Measurements from ENCODE around the gene DPP8.
A peak's percentile ranks its signal among the peaks of the same experiment; 100 is the strongest.
"Not testable (repeated sequence)": the region's sequence is repeated elsewhere in the genome, so short reads cannot be mapped to it uniquely, and the experiment has no call there.

The DPP8 gene

DNA sequence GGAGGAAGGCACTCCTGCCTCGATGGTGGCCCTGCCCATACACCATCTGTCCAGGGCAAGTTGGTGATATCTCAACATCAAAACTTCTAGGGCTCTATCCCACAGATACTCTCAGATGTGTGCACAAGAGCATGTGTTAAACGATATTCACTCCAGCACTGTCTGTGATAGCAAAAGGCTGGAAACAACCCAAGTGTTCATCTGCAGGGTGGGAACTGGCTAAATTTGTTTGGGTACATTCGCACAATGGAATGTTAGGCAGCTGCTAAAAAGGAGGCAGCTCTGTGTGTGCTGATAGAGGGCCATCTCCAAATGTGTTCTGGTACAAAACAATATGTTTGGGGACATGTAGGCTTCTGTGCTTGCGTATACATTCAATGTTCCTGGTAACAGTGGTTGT is 114.5 kb downstream of the DPP8 start:
- no peak for DNase-seq

DNA sequence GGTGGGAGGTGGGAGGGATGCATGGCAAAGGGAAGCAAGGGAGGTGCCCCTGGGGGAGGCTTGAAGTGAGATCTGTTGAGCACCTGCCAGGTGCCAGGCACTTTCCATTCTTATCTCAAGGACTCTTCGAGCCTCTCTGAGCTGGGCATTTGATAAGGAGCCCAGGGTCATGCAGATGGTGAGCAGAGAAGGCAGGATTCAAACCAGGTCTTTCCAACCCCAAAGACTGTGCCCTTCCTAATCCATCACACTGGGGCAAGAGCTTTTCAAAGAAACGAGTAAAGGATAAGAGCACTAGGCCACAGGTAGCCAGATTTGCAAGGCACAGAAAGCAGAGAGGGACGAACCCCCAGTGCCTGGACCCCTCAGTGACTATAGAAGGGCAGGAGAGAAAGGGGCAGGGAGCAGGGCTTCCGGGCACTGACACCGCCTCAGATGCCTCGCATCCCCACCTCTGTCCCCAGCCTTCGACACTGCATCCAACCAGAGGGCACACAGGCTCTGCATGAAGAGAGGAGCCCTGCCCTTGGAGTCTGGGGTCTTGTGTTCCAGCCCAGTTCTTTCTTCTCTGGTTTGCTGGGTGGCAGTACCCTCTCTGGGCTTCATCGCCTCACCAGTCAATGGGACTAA is 115.8 kb downstream of the DPP8 start:
- no peak for DNase-seq

DNA sequence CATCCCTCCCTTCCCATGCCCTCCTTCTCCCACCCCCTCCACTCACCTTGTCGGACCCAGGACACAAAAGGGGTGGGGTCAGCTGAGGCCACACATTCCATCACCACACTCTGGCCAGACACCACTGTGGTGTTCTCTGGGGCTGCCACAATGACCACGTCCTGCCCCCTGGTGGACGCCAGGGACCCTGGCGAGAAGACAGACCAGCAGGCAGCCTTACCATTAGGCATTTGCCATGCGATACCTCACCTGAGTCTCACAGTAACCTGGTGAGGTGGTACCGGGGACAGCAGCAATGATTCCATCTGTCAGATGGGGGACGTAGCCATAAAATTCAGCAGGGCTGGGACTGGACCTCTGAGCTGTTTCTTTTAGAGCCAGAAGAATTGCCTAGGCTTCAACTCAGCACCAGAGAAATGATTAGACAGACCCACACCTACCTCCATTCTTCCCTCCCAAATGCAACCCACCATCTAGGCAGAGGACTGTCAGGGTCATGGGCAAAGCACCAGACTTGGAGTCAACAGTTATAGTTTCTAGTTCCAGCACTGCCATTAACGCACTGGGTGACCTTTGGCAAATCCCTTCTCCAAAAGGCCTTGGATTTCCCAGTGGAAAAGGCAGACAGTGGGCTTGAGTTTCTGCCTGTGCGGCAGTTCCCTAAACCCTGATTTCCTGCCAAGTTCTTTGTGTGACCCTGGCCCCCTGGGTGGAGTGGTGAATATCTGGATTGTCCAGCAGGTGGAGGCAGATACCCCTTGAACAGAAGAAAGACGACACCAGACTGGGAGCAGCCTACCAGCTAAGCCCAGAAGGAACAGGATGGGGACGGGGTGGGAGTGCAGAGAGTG is 116.5 kb downstream of the DPP8 start:
- peak; percentile 54 for DNase-seq

DNA sequence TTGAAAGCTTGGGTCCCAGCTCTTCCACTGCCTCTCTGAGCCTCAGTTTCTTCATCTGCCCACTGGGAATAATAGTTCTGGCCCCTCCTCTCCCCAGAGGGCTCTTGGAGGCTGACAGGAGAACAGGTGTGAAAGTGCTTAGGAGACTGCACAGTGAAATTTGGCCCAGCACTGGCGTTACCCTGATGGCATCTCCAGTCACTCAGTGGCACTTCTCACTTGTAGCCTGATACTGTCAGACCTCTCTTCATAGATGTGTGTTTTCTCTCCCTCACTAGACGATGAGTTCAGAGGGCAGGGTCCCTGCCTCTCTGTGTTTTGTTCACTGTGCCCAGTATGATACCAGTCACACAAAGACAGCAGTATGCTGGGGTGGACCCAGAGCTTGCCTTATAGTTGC is 117.5 kb downstream of the DPP8 start:
- DNase-seq = no peak

DNA sequence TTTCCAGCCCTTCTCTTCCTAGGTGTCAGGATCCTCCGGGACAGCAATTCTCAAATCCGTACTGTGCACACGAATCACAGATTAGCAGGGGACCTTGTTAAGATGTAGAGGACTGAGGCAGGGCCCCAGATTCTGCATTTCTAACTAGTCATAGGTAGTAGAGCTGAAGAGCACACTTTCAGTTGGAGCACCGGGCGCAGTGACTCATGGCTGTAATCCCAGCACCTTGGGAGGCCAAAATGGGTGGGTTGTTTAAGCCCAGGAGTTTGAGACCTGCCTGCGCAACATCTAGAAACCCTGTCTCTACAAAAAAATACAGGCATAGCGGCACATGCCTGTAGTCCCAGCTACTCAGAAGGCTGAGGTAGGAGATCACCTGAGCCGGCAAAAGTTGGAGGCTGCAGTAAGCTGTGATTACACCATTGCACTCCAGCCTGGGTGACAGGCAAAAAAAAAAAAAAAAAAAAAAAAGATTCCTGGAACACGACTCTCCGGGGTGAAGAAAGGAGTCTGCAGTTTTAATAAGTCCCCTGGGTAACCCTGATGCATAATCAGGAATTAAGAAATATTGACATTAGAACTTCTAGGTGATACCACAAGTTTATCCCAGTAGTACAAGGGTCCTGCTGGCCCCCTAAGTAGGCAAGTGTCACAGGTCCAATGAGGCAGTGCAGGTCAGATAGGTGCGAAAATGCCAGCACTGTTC is 118.3 kb downstream of the DPP8 start:
- no peak for DNase-seq

DNA sequence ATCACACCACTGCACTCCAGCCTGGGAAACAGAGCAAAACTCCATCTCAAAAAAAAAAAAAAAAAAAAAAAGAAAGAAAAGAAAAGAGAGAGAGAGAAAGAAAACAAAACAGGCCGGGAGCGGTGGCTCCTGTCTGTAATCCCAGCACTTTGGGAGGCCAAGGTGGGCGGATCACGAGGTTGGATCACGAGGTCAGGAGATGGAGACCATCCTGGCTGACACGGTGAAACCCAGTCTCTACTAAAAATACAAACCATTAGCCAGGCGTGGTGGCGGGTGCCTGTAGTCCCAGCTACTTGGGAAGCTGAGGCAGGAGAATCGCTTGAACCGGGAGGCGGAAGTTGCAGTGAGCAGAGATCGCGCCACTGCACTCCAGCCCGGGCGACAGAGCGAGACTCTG is 119.0 kb downstream of the DPP8 start:
- not testable (repeated sequence) for DNase-seq

DNA sequence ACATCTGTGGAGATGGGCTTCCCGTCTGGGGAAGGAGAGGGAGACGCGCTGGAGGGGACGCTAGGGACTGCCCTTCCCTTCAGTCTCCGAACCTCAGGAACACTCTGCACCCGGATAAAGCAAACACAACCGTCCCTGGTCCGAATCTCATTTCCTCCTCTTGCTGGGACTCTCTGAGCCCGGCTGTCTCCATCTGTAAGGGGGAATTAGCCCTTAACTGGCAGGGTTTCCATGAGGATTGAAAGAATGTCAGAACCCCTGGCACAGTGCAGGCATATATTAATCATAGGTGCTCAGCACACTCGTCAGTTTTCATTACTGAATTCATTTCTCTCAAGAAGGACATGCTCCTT is 120.5 kb downstream of the DPP8 start:
- DNase-seq = no peak

DNA sequence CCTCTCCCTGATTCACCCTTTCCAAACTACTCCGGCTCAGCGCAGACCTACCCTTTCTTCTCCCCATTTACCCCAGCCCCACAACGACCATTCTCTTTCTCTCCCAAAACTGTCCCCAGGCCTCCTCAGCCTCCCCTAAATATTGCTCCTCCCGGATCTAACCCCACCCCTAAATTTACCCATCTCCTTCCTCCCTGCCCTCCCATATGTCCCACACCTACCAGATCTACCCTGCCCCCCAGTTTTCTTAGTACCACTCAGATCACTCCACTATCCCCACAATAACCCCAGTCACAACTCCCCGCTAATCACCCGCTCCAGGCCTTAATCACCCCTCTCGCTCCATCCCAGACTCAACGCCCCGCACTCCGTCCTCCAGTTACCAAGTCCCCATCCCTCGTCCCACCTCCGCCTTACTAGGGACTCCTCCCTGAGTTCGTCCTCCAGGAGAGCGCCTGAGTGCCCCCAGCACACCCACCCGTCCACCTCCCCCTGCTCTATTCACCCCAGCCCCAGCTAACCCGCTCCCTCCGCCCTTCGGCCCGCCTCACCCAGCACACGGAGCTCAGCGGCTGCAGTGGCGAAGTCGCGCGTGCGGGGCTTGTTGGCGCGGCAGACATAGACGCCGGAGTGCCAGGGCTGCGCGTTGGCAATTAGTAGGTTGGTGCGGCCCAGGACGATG is 121.1 kb downstream of the DPP8 start:
- DNase-seq = no peak

DNA sequence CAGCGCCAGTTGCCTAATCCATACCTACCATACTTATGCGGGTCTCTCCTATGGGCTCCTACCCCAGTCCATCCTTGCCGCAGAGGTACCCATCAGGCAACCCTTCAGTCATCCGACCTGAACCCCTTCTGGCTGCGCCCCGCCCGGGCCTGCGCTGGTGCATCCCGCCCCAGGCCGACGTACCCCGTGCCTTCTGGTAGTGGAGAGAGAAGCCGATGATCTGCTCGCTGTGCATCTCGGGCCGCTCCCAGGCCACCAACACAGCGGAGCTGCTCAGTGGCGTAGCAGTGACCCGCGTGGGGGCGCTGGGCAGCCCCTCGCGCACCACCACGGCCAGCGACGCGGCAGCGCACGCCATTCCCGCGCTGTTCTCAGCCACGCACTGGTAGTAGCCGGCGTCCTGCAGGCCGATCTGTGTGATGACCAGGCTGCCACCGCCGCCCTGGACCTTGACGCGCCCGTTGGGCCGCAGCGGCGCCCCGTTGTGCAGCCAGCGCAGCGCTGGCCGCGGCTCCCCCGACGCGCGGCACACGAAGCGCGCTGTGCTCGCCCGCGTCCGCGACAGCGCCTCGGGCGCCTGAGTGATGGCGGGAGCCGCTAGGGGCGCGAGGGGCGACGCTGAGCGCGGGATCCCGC is 121.8 kb downstream of the DPP8 start:
- no peak for DNase-seq

DNA sequence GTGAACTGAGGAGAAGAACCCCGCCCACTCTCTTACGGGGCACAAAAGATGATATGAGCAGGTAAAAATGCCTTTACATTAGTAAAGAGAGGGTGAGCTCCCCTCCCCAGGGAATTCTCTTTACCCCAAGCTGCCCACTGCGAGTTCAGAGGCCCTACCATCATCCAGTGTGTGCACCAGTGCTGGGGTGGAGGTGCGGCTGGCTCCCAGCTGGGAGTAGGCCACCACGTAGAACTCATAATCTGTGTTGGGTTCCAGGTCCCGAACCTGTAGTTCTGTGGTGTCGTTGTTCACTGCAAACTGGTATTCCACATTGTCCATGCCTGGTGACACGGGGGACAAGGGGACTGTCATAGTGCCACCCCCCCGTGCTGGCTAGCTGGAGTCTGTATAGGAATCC is 122.6 kb downstream of the DPP8 start:
- no peak for DNase-seq

DNA sequence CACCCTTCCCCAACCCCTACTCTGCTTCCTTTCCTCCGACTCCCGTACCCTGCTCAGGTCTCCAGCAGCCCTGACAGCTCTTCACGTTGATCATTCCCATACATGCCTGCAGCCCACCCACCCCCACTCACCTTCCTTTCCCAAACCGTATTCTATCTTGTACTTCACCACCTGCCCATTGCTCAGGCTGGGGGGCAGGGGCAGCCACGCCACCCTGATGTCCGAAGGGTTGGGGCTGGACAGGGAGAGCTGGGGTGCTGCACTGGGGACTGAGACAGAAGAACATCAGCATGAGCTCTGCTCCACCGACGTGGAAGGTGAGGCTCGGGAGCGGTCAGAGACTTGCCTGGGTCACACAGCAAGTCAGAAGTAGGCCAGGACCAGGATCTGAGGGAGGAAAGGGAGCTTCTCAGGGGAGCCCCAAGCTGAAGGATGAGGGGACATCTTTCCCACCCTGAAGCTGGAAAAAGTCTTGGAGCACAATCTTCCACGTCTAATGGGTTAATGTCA is 123.2 kb downstream of the DPP8 start:
- DNase-seq = no peak

DNA sequence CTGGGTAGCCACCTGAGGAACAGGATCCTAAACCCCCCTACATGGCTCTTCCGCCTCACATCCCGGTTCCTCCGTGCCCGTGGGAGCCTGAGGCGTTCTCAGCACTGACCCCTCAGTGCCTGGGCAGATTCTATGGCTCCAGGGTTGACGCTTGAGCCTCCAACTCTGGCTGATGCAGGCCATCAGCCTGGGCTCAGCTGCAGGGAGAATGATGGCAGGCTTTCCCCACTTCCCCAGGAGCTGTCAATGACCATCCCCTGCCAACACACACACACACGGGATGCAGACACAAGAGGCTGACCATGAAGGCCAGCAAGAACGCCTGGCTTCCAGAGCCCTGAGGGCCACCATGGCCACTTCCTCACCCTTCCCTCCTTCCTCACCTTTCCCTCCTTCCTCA is 123.9 kb downstream of the DPP8 start:
- DNase-seq = no peak

DNA sequence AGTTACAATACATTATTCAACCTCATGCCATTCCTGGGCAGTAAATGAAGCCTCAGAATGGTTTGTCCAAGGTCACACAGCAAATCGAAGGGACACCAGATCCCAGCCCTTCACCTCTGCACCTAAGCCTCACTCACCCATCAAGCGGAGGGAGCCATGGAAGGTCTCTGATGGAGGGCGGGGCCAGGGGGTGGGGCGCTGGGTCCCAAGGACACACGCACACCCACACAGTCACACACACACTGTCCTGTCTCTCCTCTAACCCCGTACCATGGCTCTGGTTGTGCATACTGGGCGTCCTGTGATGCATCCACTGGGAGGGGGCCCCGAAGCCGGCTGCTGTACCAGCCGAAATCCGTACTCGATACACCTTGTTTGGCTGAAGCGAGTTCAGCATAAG is 124.4 kb downstream of the DPP8 start:
- DNase-seq = no peak
